Measurements from ENCODE around the gene ZNF48. TPM values are rescaled to one million over a fixed set of nuclear protein-coding genes. Genes with fewer than 3 reads are reported as not detected.

The ZNF48 gene
- total RNA-seq, 1 experiment from 2014 or later, result 24.8 TPM

GRCh38 chr16:30368122-30368791, 27.0 kb upstream of the ZNF48 start:
- Mint-ChIP-seq H3K4me3 (ENCODE audit: low read depth, unreplicated experiment) (peak overlapping the region; percentile 86), H3K27ac (ENCODE audit: unreplicated experiment) (peak overlapping the region; percentile 51), H3K27me3 (ENCODE audit: unreplicated experiment) (peaks cover 14% of the 10 kb centered on the region), H3K4me1 (ENCODE audit: low read depth, unreplicated experiment) (peaks cover 44% of the 10 kb centered on the region), H3K9me3 (ENCODE audit: low read depth, unreplicated experiment) (no peaks in the 10 kb centered on the region), H3K36me3 (ENCODE audit: insufficient read depth, unreplicated experiment) (peaks cover 61% of the 10 kb centered on the region)
- CTCF ChIA-PET, result no interaction called here
- TF ChIP-seq CTCF (IDR thresholded peaks at IDR 0.05; ENCODE audit: unreplicated experiment), result no peak
- DNase-seq, result peak; percentile 46
- intact Hi-C loops (cut with micrococcal nuclease; ENCODE audit: unreplicated experiment), result no loop called here
- BruUV-seq (replicated peaks), result no TSS peak

GRCh38 chr16:30368792-30369090, 26.5 kb upstream of the ZNF48 start:
- Mint-ChIP-seq H3K27me3 (ENCODE audit: unreplicated experiment) (peaks cover 14% of the 10 kb centered on the region), H3K36me3 (ENCODE audit: insufficient read depth, unreplicated experiment) (peaks cover 56% of the 10 kb centered on the region), H3K9me3 (ENCODE audit: low read depth, unreplicated experiment) (no peaks in the 10 kb centered on the region), H3K27ac (ENCODE audit: unreplicated experiment) (peak overlapping the region; percentile 51), H3K4me3 (ENCODE audit: low read depth, unreplicated experiment) (peak overlapping the region; percentile 86), H3K4me1 (ENCODE audit: low read depth, unreplicated experiment) (peaks cover 44% of the 10 kb centered on the region)
- no TSS peak for BruUV-seq (replicated peaks)
- no peak for DNase-seq
- CTCF ChIA-PET, result interaction anchor here (1.8 kb wide), 1 partner anchor 39 kb away, joined by 4 read pairs; the partner anchor contains the start of gene ZNF771
- intact Hi-C loops (cut with micrococcal nuclease; ENCODE audit: unreplicated experiment), result no loop called here
- TF ChIP-seq CTCF (IDR thresholded peaks at IDR 0.05; ENCODE audit: unreplicated experiment), result no peak

- DNase-seq, result no peak
- intact Hi-C loops (cut with micrococcal nuclease; ENCODE audit: unreplicated experiment), result no loop called here
- CTCF ChIA-PET, result interaction anchor here (1.0 to 1.8 kb wide), 3 partner anchors 9 to 40 kb away, joined by 3 to 4 read pairs (median 4); partner anchors contain the start of gene ZNF771
- no peaks in the 10 kb centered on the region for H3K9me3 Mint-ChIP-seq (ENCODE audit: low read depth, unreplicated experiment)
- BruUV-seq (replicated peaks), result no TSS peak
- peaks cover 14% of the 10 kb centered on the region for H3K27me3 Mint-ChIP-seq (ENCODE audit: unreplicated experiment)
- TF ChIP-seq CTCF (IDR thresholded peaks at IDR 0.05; ENCODE audit: unreplicated experiment), result no peak
- peaks cover 55% of the 10 kb centered on the region for H3K36me3 Mint-ChIP-seq (ENCODE audit: insufficient read depth, unreplicated experiment)
- peak overlapping the region; percentile 51 for H3K27ac Mint-ChIP-seq (ENCODE audit: unreplicated experiment)
- peak overlapping the region; percentile 86 for H3K4me3 Mint-ChIP-seq (ENCODE audit: low read depth, unreplicated experiment)
- peaks cover 44% of the 10 kb centered on the region for H3K4me1 Mint-ChIP-seq (ENCODE audit: low read depth, unreplicated experiment)
Measured at GRCh38 chr16:30369091-30369937, 25.9 kb upstream of the ZNF48 start.

- H3K9me3 Mint-ChIP-seq (ENCODE audit: low read depth, unreplicated experiment), result no peaks in the 10 kb centered on the region
- CTCF ChIA-PET, result interaction anchor here (0.9 to 2.2 kb wide), 9 partner anchors 8 to 39 kb away, joined by 3 to 21 read pairs (median 4); partner anchors contain the start of genes ZNF48 and ZNF771
- DNase-seq, result no peak
- H3K4me1 Mint-ChIP-seq (ENCODE audit: low read depth, unreplicated experiment), result peaks cover 44% of the 10 kb centered on the region
- no peak for TF ChIP-seq CTCF (IDR thresholded peaks at IDR 0.05; ENCODE audit: unreplicated experiment)
- BruUV-seq (replicated peaks), result no TSS peak
- intact Hi-C loops (cut with micrococcal nuclease; ENCODE audit: unreplicated experiment), result loop anchor here (2.0 kb wide), 1 partner anchor 15 kb away; the partner anchor contains the start of gene CD2BP2
- H3K4me3 Mint-ChIP-seq (ENCODE audit: low read depth, unreplicated experiment), result peak overlapping the region; percentile 86
- peaks cover 48% of the 10 kb centered on the region for H3K36me3 Mint-ChIP-seq (ENCODE audit: insufficient read depth, unreplicated experiment)
- H3K27me3 Mint-ChIP-seq (ENCODE audit: unreplicated experiment), result peaks cover 14% of the 10 kb centered on the region
- peak overlapping the region; percentile 99 for H3K27ac Mint-ChIP-seq (ENCODE audit: unreplicated experiment)
Measured at GRCh38 chr16:30369938-30370455, 25.2 kb upstream of the ZNF48 start.

All from Calu3 (cell line).